DOHH2 (cell line): ENCODE results near the gene KCNQ1.

Source experiments
- H3F3A ChIP-seq: fragments of 200-600 bp; sonication (generic), shearing (Covaris generic); 2 replicates; pipeline ENCODE4 v1.6.0; 2016; ENCODE audit warnings: antibody characterized with exemption, mild to moderate bottlenecking; ENCODE audit not compliant: control insufficient read depth, insufficient read depth
- H3K27ac ChIP-seq: fragments of 200-600 bp; sonication (generic); 2 replicates; pipeline ENCODE4 v1.5.1; 2014; ENCODE audit warnings: low read depth, mild to moderate bottlenecking, low read length, moderate library complexity
- H3K27me3 ChIP-seq: fragments of 200-600 bp; sonication (generic); 2 replicates; pipeline ENCODE4 v1.6.1; 2014; ENCODE audit warnings: mild to moderate bottlenecking, low read length, mixed read lengths; ENCODE audit not compliant: control insufficient read depth
- H3K36me3 ChIP-seq: fragments of 200-600 bp; sonication (generic); 2 replicates; pipeline ENCODE4 v1.6.1; 2014; ENCODE audit warnings: mild to moderate bottlenecking, low read length, moderate library complexity, mixed read lengths; ENCODE audit not compliant: control insufficient read depth
- H3K4me1 ChIP-seq: fragments of 200-600 bp; sonication (generic); 2 replicates; pipeline ENCODE4 v1.6.1; 2014; ENCODE audit warnings: mild to moderate bottlenecking, low read length, mixed read lengths; ENCODE audit not compliant: control insufficient read depth
- H3K4me2 ChIP-seq: fragments of 200-600 bp; sonication (generic); 2 replicates; pipeline ENCODE4 v1.6.0; 2014; ENCODE audit warnings: mild to moderate bottlenecking, low read length, moderate library complexity
- H3K4me3 ChIP-seq: fragments of 200-600 bp; sonication (generic); 2 replicates; pipeline ENCODE4 v1.5.1; 2014; ENCODE audit warnings: mild to moderate bottlenecking, low read length, mixed read lengths
- H3K79me2 ChIP-seq: fragments of 200-600 bp; sonication (generic); 2 replicates; pipeline ENCODE4 v1.6.1; 2014; ENCODE audit warnings: mild to moderate bottlenecking, low read length, mixed read lengths; ENCODE audit not compliant: control insufficient read depth
- H3K9me2 ChIP-seq: fragments of 200-600 bp; sonication (generic); replicated peaks from 2 replicates; pipeline ENCODE4 v1.6.1; 2014; ENCODE audit warnings: mild to moderate bottlenecking, low read length, mixed read lengths; ENCODE audit not compliant: control insufficient read depth
- H3K9me3 ChIP-seq: fragments of 200-600 bp; sonication (generic); 2 replicates; pipeline ENCODE4 v1.6.1; 2014; ENCODE audit warnings: antibody characterized with exemption, low read length, mixed read lengths; ENCODE audit not compliant: control insufficient read depth, insufficient read depth
- H4K20me1 ChIP-seq: fragments of 200-600 bp; sonication (generic); 2 replicates; pipeline ENCODE4 v1.6.0; 2014; ENCODE audit warnings: low read depth, mild to moderate bottlenecking, antibody characterized with exemption, low read length, moderate library complexity; ENCODE audit not compliant: control insufficient read depth, insufficient read depth
- CTCF ChIP-seq: fragments of 200-600 bp; sonication (generic); IDR thresholded peaks from one replicate; pipeline ENCODE4 v1.5.1; 2014; ENCODE audit warnings: antibody characterized with exemption, mild to moderate bottlenecking, low read depth, low read length; ENCODE audit not compliant: poor library complexity, severe bottlenecking
- EZH2phosphoT487 ChIP-seq: fragments of 200-600 bp; sonication (generic); IDR thresholded peaks from 2 replicates; pipeline ENCODE4 v1.6.1; 2017; ENCODE audit warnings: borderline replicate concordance, mild to moderate bottlenecking, antibody characterized with exemption, low read length, moderate library complexity, mixed read lengths

Gene KCNQ1

GRCh38 chr11:2767071-2767470, 322.3 kb downstream of the KCNQ1 start:
- H3F3A ChIP-seq, result no peaks in the 10 kb centered on the region
- H4K20me1 ChIP-seq, result no peaks in the 10 kb centered on the region
- H3K9me2 ChIP-seq, result no peaks in the 10 kb centered on the region
- H3K4me1 ChIP-seq, result no peaks in the 10 kb centered on the region
- H3K79me2 ChIP-seq, result no peaks in the 10 kb centered on the region
- no peaks in the 10 kb centered on the region for H3K36me3 ChIP-seq
- no peak overlapping the region for H3K4me2 ChIP-seq
- H3K4me3 ChIP-seq, result no peak overlapping the region
- H3K27ac ChIP-seq, result no peak overlapping the region
- TF ChIP-seq EZH2phosphoT487 (no peak), CTCF (no peak)
- H3K27me3 ChIP-seq, result no peaks in the 10 kb centered on the region
- no peaks in the 10 kb centered on the region for H3K9me3 ChIP-seq

GRCh38 chr11:2767801-2768200, 323.0 kb downstream of the KCNQ1 start:
- no peaks in the 10 kb centered on the region for H3K4me1 ChIP-seq
- H3K4me2 ChIP-seq, result no peak overlapping the region
- H3K27ac ChIP-seq, result no peak overlapping the region
- H4K20me1 ChIP-seq, result no peaks in the 10 kb centered on the region
- no peaks in the 10 kb centered on the region for H3K9me3 ChIP-seq
- H3K4me3 ChIP-seq, result no peak overlapping the region
- H3K36me3 ChIP-seq, result no peaks in the 10 kb centered on the region
- TF ChIP-seq EZH2phosphoT487, result no peak
- no peak for TF ChIP-seq CTCF
- no peaks in the 10 kb centered on the region for H3K9me2 ChIP-seq
- no peaks in the 10 kb centered on the region for H3F3A ChIP-seq
- H3K79me2 ChIP-seq, result no peaks in the 10 kb centered on the region
- peaks cover 2% of the 10 kb centered on the region; the same call in 1 of the 2 replicates for H3K27me3 ChIP-seq

- Histone ChIP-seq H3K27ac (no peak overlapping the region), H3F3A (no peaks in the 10 kb centered on the region)
Measured at GRCh38 chr11:2768471-2769408, 323.9 kb downstream of the KCNQ1 start.

More at GRCh38 chr11:2768471-2769408, 323.9 kb downstream of the KCNQ1 start:
- Histone ChIP-seq H3K36me3 (no peaks in the 10 kb centered on the region), H3K9me2 (no peaks in the 10 kb centered on the region), H3K4me2 (no peak overlapping the region), H4K20me1 (no peaks in the 10 kb centered on the region), H3K79me2 (no peaks in the 10 kb centered on the region), H3K27me3 (peaks cover 6% of the 10 kb centered on the region; the same call in 1 of the 2 replicates), H3K9me3 (no peaks in the 10 kb centered on the region), H3K4me3 (no peak overlapping the region), H3K4me1 (no peaks in the 10 kb centered on the region)
- TF ChIP-seq EZH2phosphoT487 (no peak), CTCF (no peak)
